HG02970 (cell line): ENCODE measurements around the gene CBLN4.

Source experiments
- ATAC-seq: cut with Tn5 transposase; IDR thresholded peaks from one replicate; pipeline ENCODE4 v1.9.1; 2021; ENCODE audit warnings: mild to moderate bottlenecking, moderate library complexity, moderate number of reproducible peaks; ENCODE audit not compliant: unreplicated experiment, low FRiP score

Gene CBLN4

GRCh38 chr20:55947701-55948100, 57.6 kb downstream of the CBLN4 start:
- no peak for ATAC-seq
